Caco-2 (cell line): ENCODE data around the gene UNC79. TPM values are rescaled to one million over a fixed set of nuclear protein-coding genes. Genes with fewer than 3 reads are reported as not detected.
A peak's percentile ranks its signal among the peaks of the same experiment; 100 is the strongest.
"Not testable (repeated sequence)": the region's sequence is repeated elsewhere in the genome, so short reads cannot be mapped to it uniquely, and the experiment has no call there.

Source experiments
- Bru-seq: library from RNA; stranded (reverse); fragments of 400-500 nt; gene quantifications from one replicate; lab custom pipeline; 2021; lab: Mats Ljungman, UMichigan
- BruChase-seq, 2 experiments: library from RNA; stranded (reverse); fragments of 400-500 nt; gene quantifications; one replicate each; lab custom pipeline; 2021; lab: Mats Ljungman, UMichigan
- BruUV-seq: library from RNA; stranded (reverse); fragments of 400-500 nt; replicated peaks from 2 replicates; lab custom pipeline; 2021; lab: Mats Ljungman, UMichigan
- CTCF ChIA-PET: fragments of 300-600 bp; sonication (Branson Sonifier 250); formaldehyde crosslinking; loops from one replicate; lab custom pipeline; 2022; ENCODE audit warnings: antibody characterized with exemption; lab: Charles Lee
- POLR2A ChIA-PET: fragments of 300-600 bp; sonication (Branson Sonifier 250); formaldehyde crosslinking; loops from one replicate; lab custom pipeline; 2022; ENCODE audit warnings: antibody characterized with exemption; lab: Charles Lee
- DNase-seq, 2 experiments: peaks; one replicate each; pipeline versions ENCODE4 v3.0.0 to v3.0.0-alpha.2; 2020 to 2022
- H3K27me3 ChIP-seq: replicated peaks from 2 replicates; pipeline ENCODE4 v1.6.0; 2011; ENCODE audit warnings: low read length; ENCODE audit not compliant: control insufficient read depth, insufficient read depth
- H3K36me3 ChIP-seq: 2 replicates; pipeline ENCODE4 v1.5.1; 2011; ENCODE audit warnings: low read length; ENCODE audit not compliant: control insufficient read depth, insufficient read depth
- H3K4me1 ChIP-seq: fragments of 250-450 bp; sonication (Bioruptor Pico); 2 replicates; pipeline ENCODE4 v1.5.1; 2020; ENCODE audit warnings: mild to moderate bottlenecking
- H3K4me3 ChIP-seq: 2 replicates; pipeline ENCODE4 v1.5.1; 2011; ENCODE audit warnings: low read depth, mild to moderate bottlenecking, control low read depth, low read length
- H3K9me3 ChIP-seq: fragments of 250-450 bp; sonication (Bioruptor Pico); 2 replicates; pipeline ENCODE4 v1.5.1; 2020; ENCODE audit warnings: mild to moderate bottlenecking, moderate library complexity
- H3K27ac Mint-ChIP-seq: one replicate; pipeline ENCODE4 v1.8.0; 2022; ENCODE audit warnings: mixed read lengths; ENCODE audit not compliant: unreplicated experiment
- H3K27me3 Mint-ChIP-seq: one replicate; pipeline ENCODE4 v1.8.0; 2022; ENCODE audit warnings: mixed read lengths; ENCODE audit not compliant: insufficient read depth, unreplicated experiment
- H3K36me3 Mint-ChIP-seq: one replicate; pipeline ENCODE4 v1.8.0; 2022; ENCODE audit warnings: mild to moderate bottlenecking, mixed read lengths; ENCODE audit not compliant: insufficient read depth, unreplicated experiment
- H3K4me1 Mint-ChIP-seq: one replicate; pipeline ENCODE4 v1.8.0; 2022; ENCODE audit warnings: low read depth, mixed read lengths; ENCODE audit not compliant: unreplicated experiment
- H3K4me3 Mint-ChIP-seq: one replicate; pipeline ENCODE4 v1.8.0; 2022; ENCODE audit warnings: mild to moderate bottlenecking, moderate library complexity, mixed read lengths; ENCODE audit not compliant: unreplicated experiment
- H3K9me3 Mint-ChIP-seq: one replicate; pipeline ENCODE4 v1.8.0; 2022; ENCODE audit warnings: mixed read lengths; ENCODE audit not compliant: unreplicated experiment
- CTCF ChIP-seq, 2 experiments: fragments of 200-600 bp in 1 of 2; IDR thresholded peaks; 1 replicate in 1 of 2; 2 replicates in 1 of 2; pipeline versions ENCODE4 v1.5.1 to v1.8.0; 2011 to 2022; ENCODE audit warnings: antibody characterized with exemption in 1 of 2, control low read depth in 1 of 2, inconsistent platforms in 1 of 2, low read depth in 1 of 2, low read length in 1 of 2, mild to moderate bottlenecking in 1 of 2, moderate library complexity in 1 of 2; ENCODE audit not compliant: insufficient read depth in 1 of 2, severe bottlenecking in 1 of 2, unreplicated experiment in 1 of 2
- intact Hi-C: fragments of 100-400 bp; cut with micrococcal nuclease; formaldehyde crosslinking; loops from one replicate; pipeline ENCODE4 v1.10.0; 2022; ENCODE audit not compliant: unreplicated experiment
- long read RNA-seq: library from polyadenylated mRNA; stranded (forward); transcript quantifications from one replicate; pipeline ENCODE4 v2.0.0, GENCODE V29; 2022
- total RNA-seq: library from RNA; stranded (reverse); gene quantifications from 2 replicates; pipeline ENCODE4 v1.2.3, GENCODE V29; 2022

Gene UNC79
- total RNA-seq = 0.07 and 0.14 TPM in 2 replicates
- Bru-seq, nascent RNA = percentile 14 among the genes with signal in this experiment
- percentile 16 among the genes with signal in this experiment for BruChase-seq, experiment 1, labeled RNA remaining after a 2-hour chase
- percentile 14 among the genes with signal in this experiment for BruChase-seq, experiment 2, labeled RNA remaining after a 6-hour chase
- long read RNA-seq, partial matches to known transcripts = 0 of 4 reads
- long read RNA-seq, other reads (novel, unspliced or antisense) = 4 of 4 reads

DNA sequence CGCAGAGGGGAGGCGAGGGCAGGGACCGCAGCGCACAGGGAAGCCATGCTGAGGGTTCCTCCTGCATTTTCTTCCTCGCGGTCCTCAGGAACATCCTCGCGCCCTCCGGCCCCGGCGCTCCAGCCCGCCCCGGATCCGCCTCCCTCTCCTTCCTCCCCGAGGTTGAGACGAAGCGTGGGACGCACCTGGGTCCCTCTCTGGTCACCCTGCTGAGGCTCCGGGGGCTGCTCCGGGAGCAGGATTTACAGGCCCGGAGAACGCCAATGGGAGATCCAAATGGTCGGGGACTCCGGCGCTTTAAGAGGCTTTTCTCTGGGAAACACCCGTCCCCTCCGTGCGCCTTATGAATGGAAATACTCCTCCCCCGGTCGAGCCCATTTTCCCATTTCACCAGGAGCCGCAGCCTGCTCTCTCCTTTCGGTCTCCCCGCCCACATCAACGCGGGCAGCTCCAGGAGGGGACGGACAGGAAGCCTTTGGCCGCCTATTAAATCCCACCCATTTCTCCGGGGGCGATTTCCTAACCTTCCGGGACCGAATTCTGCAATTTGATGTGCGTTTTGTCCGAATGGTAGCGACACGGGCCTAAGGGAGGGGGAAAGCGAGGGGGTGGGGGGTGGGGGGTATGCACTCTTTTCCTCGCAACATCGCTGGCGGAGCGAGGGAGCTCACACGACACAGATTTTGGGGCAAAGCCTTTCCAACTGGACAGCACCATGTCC lies at the start of gene UNC79:
Gene UNC79, plus strand, starts transcription at position 625 of the 721 bp plus-strand sequence. Its CDS starts 91 bp downstream, at position 716.
- H3K27me3 Mint-ChIP-seq = peaks cover 9% of the 10 kb centered on the region
- no peaks in the 10 kb centered on the region for H3K4me1 ChIP-seq
- H3K4me3 Mint-ChIP-seq = no peak within 1 kb of the TSS
- no peak within 1 kb of the TSS for H3K4me3 ChIP-seq
- H3K9me3 ChIP-seq = no peaks in the 10 kb centered on the region
- no peak for TF ChIP-seq CTCF (IDR thresholded peaks at IDR 0.05; ENCODE audit: insufficient read depth in 1 of 2, low read depth in 1 of 2, low read length in 1 of 2, severe bottlenecking in 1 of 2, unreplicated experiment in 1 of 2)
- H3K36me3 Mint-ChIP-seq = no peaks in the 10 kb centered on the region
- no TSS peak for BruUV-seq
- H3K9me3 Mint-ChIP-seq = peaks cover 13% of the 10 kb centered on the region
- no peaks in the 10 kb centered on the region for H3K27me3 ChIP-seq
- intact Hi-C loops = no loop called here
- ChIA-PET POLR2A (no interaction called here), CTCF (no interaction called here)
- no peaks in the 10 kb centered on the region for H3K4me1 Mint-ChIP-seq
- DNase-seq = no peak
- H3K36me3 ChIP-seq = no peaks in the 10 kb centered on the region
- H3K27ac Mint-ChIP-seq = no peak within 1 kb of the TSS

DNA sequence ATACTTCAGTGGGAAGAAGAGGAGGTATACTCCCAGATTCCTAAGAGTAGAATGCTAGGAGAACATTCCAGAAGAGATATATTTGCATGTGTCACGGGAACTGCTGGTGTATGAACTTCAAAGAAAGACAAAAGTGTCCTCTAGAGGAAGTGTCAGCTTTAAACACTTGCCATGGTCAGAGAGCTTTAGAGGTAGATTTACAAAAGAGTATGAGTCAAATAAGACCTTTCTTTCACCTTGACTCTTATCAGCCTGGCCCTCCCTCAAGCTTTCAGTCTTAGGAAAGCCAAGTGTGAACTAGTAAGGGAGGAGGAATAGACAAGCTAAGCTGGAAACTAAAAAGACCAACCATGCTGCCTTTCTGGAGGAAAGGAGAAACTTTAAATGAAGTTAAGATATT lies 49.1 kb upstream of the UNC79 start:
- Mint-ChIP-seq H3K4me3 (no peak overlapping the region), H3K27me3 (peaks cover 21% of the 10 kb centered on the region)

DNA sequence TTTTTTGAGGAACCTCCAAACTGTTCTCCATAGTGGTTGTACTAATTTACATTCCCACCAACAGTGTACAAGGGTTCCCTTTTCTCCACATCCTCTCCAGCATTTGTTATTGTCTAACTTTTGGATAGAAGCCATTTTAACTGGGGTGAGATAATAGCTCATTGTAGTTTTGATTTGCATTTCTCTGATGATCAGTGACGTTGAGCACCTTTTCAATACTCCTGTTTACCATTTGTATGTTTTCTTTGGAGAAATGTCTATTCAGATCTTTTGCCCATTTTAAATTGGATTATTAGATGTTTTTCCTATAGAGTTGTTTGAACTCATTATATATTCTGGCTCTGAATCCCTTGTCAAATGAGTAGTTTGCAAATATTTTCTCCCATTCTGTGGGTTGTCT lies 46.5 kb upstream of the UNC79 start:
- BruUV-seq = not testable (repeated sequence)

More for the DNA sequence above, 49.1 kb upstream of the UNC79 start:
- no TSS peak for BruUV-seq
- intact Hi-C loops = no loop called here
- no peaks in the 10 kb centered on the region for H3K36me3 ChIP-seq
- H3K4me1 Mint-ChIP-seq = no peaks in the 10 kb centered on the region
- H3K36me3 Mint-ChIP-seq = no peaks in the 10 kb centered on the region
- H3K4me3 ChIP-seq = no peak overlapping the region
- ChIA-PET POLR2A (no interaction called here), CTCF (no interaction called here)
- H3K9me3 ChIP-seq = no peaks in the 10 kb centered on the region
- H3K9me3 Mint-ChIP-seq = no peaks in the 10 kb centered on the region
- no peak overlapping the region for H3K27ac Mint-ChIP-seq
- TF ChIP-seq CTCF (IDR thresholded peaks at IDR 0.05; ENCODE audit: insufficient read depth in 1 of 2, low read depth in 1 of 2, low read length in 1 of 2, severe bottlenecking in 1 of 2, unreplicated experiment in 1 of 2) = no peak
- DNase-seq = no peak
- H3K4me1 ChIP-seq = no peaks in the 10 kb centered on the region
- no peaks in the 10 kb centered on the region for H3K27me3 ChIP-seq

More for the DNA sequence above, 46.5 kb upstream of the UNC79 start:
- H3K36me3 Mint-ChIP-seq, CTCF ChIA-PET, H3K36me3 ChIP-seq, H3K9me3 Mint-ChIP-seq, DNase-seq, POLR2A ChIA-PET, H3K4me3 Mint-ChIP-seq, H3K27me3 ChIP-seq, H3K9me3 ChIP-seq, H3K4me1 Mint-ChIP-seq, H3K4me3 ChIP-seq, H3K4me1 ChIP-seq, intact Hi-C loops, H3K27ac Mint-ChIP-seq: not testable (repeated sequence)
- H3K27me3 Mint-ChIP-seq = peaks cover 28% of the 10 kb centered on the region
